Muscle layer of duodenum (tissue), 2 donors: ENCODE data around the gene ST8SIA2.

Experiments used
- H3K27ac ChIP-seq: one replicate; pipeline ENCODE4 v1.7.0; 2013; ENCODE audit warnings: mild to moderate bottlenecking, low read length
- H3K27me3 ChIP-seq: one replicate; pipeline ENCODE4 v1.7.0; 2013; ENCODE audit warnings: low read depth, mild to moderate bottlenecking, control low read depth, low read length
- H3K36me3 ChIP-seq, 2 donors: one replicate each; pipeline ENCODE4 v1.7.0; 2013; ENCODE audit warnings: low read length in 2 of 2, control low read depth in 1 of 2, mild to moderate bottlenecking in 1 of 2; ENCODE audit not compliant: insufficient read depth in 2 of 2, control insufficient read depth in 1 of 2
- H3K4me1 ChIP-seq, 2 donors: one replicate each; pipeline ENCODE4 v1.7.0; 2013; ENCODE audit warnings: low read length in 2 of 2, mild to moderate bottlenecking in 2 of 2, control low read depth in 1 of 2, moderate library complexity in 1 of 2; ENCODE audit not compliant: insufficient read depth in 2 of 2, control insufficient read depth in 1 of 2
- H3K4me3 ChIP-seq, 2 donors: one replicate each; pipeline ENCODE4 v1.7.0; 2013; ENCODE audit warnings: low read length in 2 of 2, low read depth in 1 of 2, mild to moderate bottlenecking in 1 of 2
- H3K9me3 ChIP-seq, 2 donors: one replicate each; pipeline ENCODE4 v1.7.0; 2013; ENCODE audit warnings: low read length in 2 of 2, control low read depth in 1 of 2, mild to moderate bottlenecking in 1 of 2; ENCODE audit not compliant: control insufficient read depth in 1 of 2
- donor health status: healthy.

ST8SIA2 gene

GRCh38 chr15:92495446-92495845, 101.8 kb downstream of the ST8SIA2 start:
- no peaks in the 10 kb centered on the region for H3K4me1 ChIP-seq
- peaks cover 0 to 3% of the 10 kb centered on the region in 2 donors for H3K9me3 ChIP-seq
- no peak overlapping the region for H3K27ac ChIP-seq
- H3K27me3 ChIP-seq = no peaks in the 10 kb centered on the region
- no peaks in the 10 kb centered on the region for H3K36me3 ChIP-seq
- H3K4me3 ChIP-seq = no peak overlapping the region

- Histone ChIP-seq H3K9me3 (no peaks in the 10 kb centered on the region), H3K4me3 (no peak overlapping the region), H3K27ac (no peak overlapping the region), H3K36me3 (no peaks in the 10 kb centered on the region), H3K4me1 (no peaks in the 10 kb centered on the region), H3K27me3 (no peaks in the 10 kb centered on the region)
Measured at GRCh38 chr15:92499731-92500530, 106.2 kb downstream of the ST8SIA2 start.

- Histone ChIP-seq H3K27me3 (no peaks in the 10 kb centered on the region), H3K9me3 (peaks cover 0 to 3% of the 10 kb centered on the region in 2 donors), H3K4me3 (no peak overlapping the region), H3K4me1 (no peaks in the 10 kb centered on the region), H3K36me3 (no peaks in the 10 kb centered on the region), H3K27ac (no peak overlapping the region)
Measured at GRCh38 chr15:92502336-92502735, 108.7 kb downstream of the ST8SIA2 start.

- no peak overlapping the region for H3K27ac ChIP-seq
- H3K4me3 ChIP-seq = no peak overlapping the region
- H3K4me1 ChIP-seq = no peaks in the 10 kb centered on the region
- H3K36me3 ChIP-seq = no peaks in the 10 kb centered on the region
- peaks cover 0 to 3% of the 10 kb centered on the region in 2 donors for H3K9me3 ChIP-seq
- no peaks in the 10 kb centered on the region for H3K27me3 ChIP-seq
Measured at GRCh38 chr15:92502930-92503857, 109.5 kb downstream of the ST8SIA2 start.

- Histone ChIP-seq H3K4me3 (no peak overlapping the region), H3K27ac (no peak overlapping the region), H3K27me3 (no peaks in the 10 kb centered on the region), H3K36me3 (no peaks in the 10 kb centered on the region), H3K4me1 (no peaks in the 10 kb centered on the region), H3K9me3 (peaks cover 0 to 3% of the 10 kb centered on the region in 2 donors)
Measured at GRCh38 chr15:92503889-92504288, 110.2 kb downstream of the ST8SIA2 start.

GRCh38 chr15:92505611-92506010, 111.9 kb downstream of the ST8SIA2 start:
- Histone ChIP-seq H3K36me3 (no peaks in the 10 kb centered on the region), H3K27me3 (no peaks in the 10 kb centered on the region), H3K4me3 (no peak overlapping the region), H3K9me3 (peaks cover 0 to 3% of the 10 kb centered on the region in 2 donors), H3K27ac (no peak overlapping the region), H3K4me1 (no peaks in the 10 kb centered on the region)

GRCh38 chr15:92506506-92506905, 112.8 kb downstream of the ST8SIA2 start:
- Histone ChIP-seq H3K4me1 (no peaks in the 10 kb centered on the region), H3K36me3 (no peaks in the 10 kb centered on the region), H3K27me3 (no peaks in the 10 kb centered on the region), H3K4me3 (no peak overlapping the region), H3K27ac (no peak overlapping the region), H3K9me3 (peaks cover 0 to 3% of the 10 kb centered on the region in 2 donors)

GRCh38 chr15:92510163-92510882, 116.6 kb downstream of the ST8SIA2 start:
- H3K27me3 ChIP-seq = no peaks in the 10 kb centered on the region
- H3K9me3 ChIP-seq = peaks cover 0 to 3% of the 10 kb centered on the region in 2 donors
- no peak overlapping the region for H3K27ac ChIP-seq
- H3K36me3 ChIP-seq = no peaks in the 10 kb centered on the region
- no peak overlapping the region for H3K4me3 ChIP-seq
- H3K4me1 ChIP-seq = no peaks in the 10 kb centered on the region
